B cell (primary cell): ENCODE data around the gene INSR. TPM values are rescaled to one million over a fixed set of nuclear protein-coding genes. Genes with fewer than 3 reads are reported as not detected.
A peak's percentile ranks its signal among the peaks of the same experiment; 100 is the strongest.

ENCODE experiments used
- ATAC-seq: fragments of 200-7000 bp; cut with Tn5 transposase; one replicate; pipeline ENCODE4 v1.10.0; 2021; ENCODE audit warnings: low read depth, mild to moderate bottlenecking, moderate number of reproducible peaks, moderate library complexity
- CTCF ChIA-PET: fragments of 350-600 bp; sonication (Branson Sonifier 250); formaldehyde crosslinking; loops from one replicate; lab custom pipeline; 2021; ENCODE audit warnings: antibody characterized with exemption, inconsistent platforms; lab: Charles Lee
- POLR2A ChIA-PET: fragments of 350-600 bp; sonication (Branson Sonifier 250); formaldehyde crosslinking; loops from one replicate; lab custom pipeline; 2021; ENCODE audit warnings: antibody characterized with exemption; lab: Charles Lee
- DNase-seq: peaks from one replicate; pipeline ENCODE4 v3.0.0; 2013
- H2AFZ ChIP-seq: 2 replicates; pipeline ENCODE4 v1.6.1; 2012; ENCODE audit warnings: mild to moderate bottlenecking, low read depth, low read length; ENCODE audit not compliant: insufficient read depth, poor library complexity, severe bottlenecking
- H3K27ac ChIP-seq, 2 donors: 1 replicate in 1 of 2; 2 replicates in 1 of 2; pipeline ENCODE4 v1.5.1; 2012 to 2013; ENCODE audit warnings: low read length in 2 of 2, mild to moderate bottlenecking in 2 of 2, moderate library complexity in 1 of 2
- H3K27me3 ChIP-seq, 4 experiments: fragments of 200-600 bp in 1 of 4; sonication (generic) in 1 of 4; replicated peaks in 1 of 4; 1 replicate in 2 of 4; 2 replicates in 2 of 4; pipeline versions ENCODE4 v1.6.1 to v1.7.0; 2013 to 2016; ENCODE audit warnings: low read length in 3 of 4, mild to moderate bottlenecking in 2 of 4, mixed read lengths in 1 of 4, moderate library complexity in 1 of 4; ENCODE audit not compliant: insufficient read depth in 4 of 4, control insufficient read depth in 3 of 4; ENCODE audit errors: control extremely low read depth in 1 of 4
- H3K36me3 ChIP-seq, 2 experiments: replicated peaks in 1 of 2; 1 replicate in 1 of 2; 2 replicates in 1 of 2; pipeline versions ENCODE4 v1.6.1 to v1.7.1; 2013; ENCODE audit warnings: low read length in 1 of 2; ENCODE audit not compliant: insufficient read depth in 2 of 2, control insufficient read depth in 1 of 2; ENCODE audit errors: control extremely low read depth in 1 of 2, extremely low read depth in 1 of 2
- H3K4me1 ChIP-seq, 2 donors: fragments of 200-600 bp in 1 of 2; sonication (generic) in 1 of 2; 1 replicate in 1 of 2; 2 replicates in 1 of 2; pipeline versions ENCODE4 v1.5.1 to v1.6.1; 2013 to 2017; ENCODE audit warnings: low read length in 2 of 2; ENCODE audit not compliant: control insufficient read depth in 2 of 2, insufficient read depth in 2 of 2
- H3K4me2 ChIP-seq: replicated peaks from 2 replicates; pipeline ENCODE3; 2012; ENCODE audit warnings: mild to moderate bottlenecking, low read depth, low read length; ENCODE audit not compliant: poor library complexity, severe bottlenecking
- H3K4me3 ChIP-seq, 5 experiments: fragments of 200-600 bp in 1 of 5; sonication (generic) in 1 of 5; 1 replicate in 3 of 5; 2 replicates in 2 of 5; pipeline versions ENCODE4 v1.5.1 to v1.7.0; 2011 to 2016; ENCODE audit warnings: low read length in 4 of 5, mild to moderate bottlenecking in 4 of 5, low read depth in 2 of 5, control low read depth in 1 of 5, moderate library complexity in 1 of 5; ENCODE audit not compliant: insufficient read depth in 1 of 5; ENCODE audit errors: control extremely low read depth in 1 of 5, extremely low read depth in 1 of 5
- H3K79me2 ChIP-seq: fragments of 200-600 bp; sonication (generic); one replicate; pipeline ENCODE4 v1.6.0; 2016; ENCODE audit warnings: low read length; ENCODE audit not compliant: control insufficient read depth, insufficient read depth
- H3K9ac ChIP-seq: fragments of 200-600 bp; sonication (generic); 2 replicates; pipeline ENCODE4 v1.6.1; 2017; ENCODE audit warnings: mild to moderate bottlenecking, low read length, moderate library complexity
- H3K9me3 ChIP-seq, 3 donors: one replicate each; pipeline versions ENCODE4 v1.6.1 to v1.7.1; 2013; ENCODE audit warnings: low read length in 2 of 3; ENCODE audit not compliant: control insufficient read depth in 2 of 3, insufficient read depth in 1 of 3; ENCODE audit errors: control extremely low read depth in 1 of 3
- H4K20me1 ChIP-seq: 2 replicates; pipeline ENCODE4 v1.6.0; 2012; ENCODE audit warnings: mild to moderate bottlenecking, low read length; ENCODE audit not compliant: insufficient read depth, control insufficient read depth, poor library complexity, severe bottlenecking
- H3K27ac Mint-ChIP-seq: one replicate; pipeline ENCODE4 v1.8.0; 2021; ENCODE audit warnings: mixed read lengths
- H3K27me3 Mint-ChIP-seq: one replicate; pipeline ENCODE4 v1.8.0; 2021; ENCODE audit warnings: mixed read lengths
- H3K4me1 Mint-ChIP-seq: one replicate; pipeline ENCODE4 v1.8.0; 2021; ENCODE audit warnings: mixed read lengths
- H3K4me3 Mint-ChIP-seq: one replicate; pipeline ENCODE4 v1.8.0; 2021; ENCODE audit warnings: mixed read lengths
- H3K9me3 Mint-ChIP-seq: one replicate; pipeline ENCODE4 v1.8.0; 2022; ENCODE audit warnings: mixed read lengths; ENCODE audit not compliant: insufficient read depth
- CTCF ChIP-seq: fragments of 200-600 bp; IDR thresholded peaks from one replicate; pipeline ENCODE4 v1.8.0; 2022; ENCODE audit warnings: antibody characterized with exemption, mild to moderate bottlenecking
- EZH2 ChIP-seq: IDR thresholded peaks from 2 replicates; pipeline ENCODE4 v1.6.1; 2012; ENCODE audit warnings: borderline replicate concordance, low read depth, mild to moderate bottlenecking, moderate library complexity, low read length; ENCODE audit not compliant: insufficient read depth, poor library complexity, severe bottlenecking
- WGBS: methylation state at CpG from one replicate; pipeline ENCODE4 v1.1.5; 2013; ENCODE audit warnings: missing lambda C conversion rate; ENCODE audit not compliant: insufficient coverage; 5-methylcytosine and 5-hydroxymethylcytosine counted together
- intact Hi-C: fragments of 100-400 bp; cut with micrococcal nuclease; formaldehyde crosslinking; loops from one replicate; pipeline ENCODE4 v1.10.0; 2022
- polyA plus RNA-seq: library from polyadenylated mRNA; depleted of rRNA; stranded (reverse); fragments of >200 nt; gene quantifications from 2 replicates; pipeline ENCODE4 v1.2.3, GENCODE V29; 2012
- total RNA-seq, 2 donors: library from RNA; stranded (reverse); fragments of 120-200 nt in 1 of 2; gene quantifications; 1 replicate in 1 of 2; 2 replicates in 1 of 2; pipeline versions ENCODE4 v1.2.3 to v1.2.4, GENCODE V29; 2013 to 2022

INSR gene
- total and polyA plus RNA-seq, 2 donors (not counting 1 experiment from before 2014, with no cell fraction given) = 1.4 to 6.3 TPM

GRCh38 chr19:7217861-7218260 is 76.4 kb downstream of the INSR start:
- intact Hi-C loops = no loop called here
- H2AFZ ChIP-seq = no peak overlapping the region
- ChIA-PET CTCF (no interaction called here), POLR2A (no interaction called here)
- H3K4me2 ChIP-seq = no peak overlapping the region
- H3K36me3 ChIP-seq = no peaks in the 10 kb centered on the region
- H3K9me3 Mint-ChIP-seq = no peaks in the 10 kb centered on the region
- no peak for ATAC-seq
- H3K4me1 ChIP-seq = peaks cover 7 to 11% of the 10 kb centered on the region in 2 donors
- DNase-seq = no peak
- no peak overlapping the region for H3K27ac Mint-ChIP-seq
- 93% methylated on average over 2 of the region's 6 CpGs for WGBS
- no peaks in the 10 kb centered on the region for H4K20me1 ChIP-seq
- no peak overlapping the region for H3K4me3 ChIP-seq
- H3K9ac ChIP-seq = no peak overlapping the region
- peaks cover 0 to 2% (median 0%) of the 10 kb centered on the region in 4 experiments for H3K27me3 ChIP-seq
- TF ChIP-seq CTCF = no peak
- TF ChIP-seq EZH2 = no peak
- H3K79me2 ChIP-seq = peaks cover 3% of the 10 kb centered on the region
- H3K27me3 Mint-ChIP-seq = peaks cover 3% of the 10 kb centered on the region
- H3K9me3 ChIP-seq = peaks cover 0 to 4% (median 0%) of the 10 kb centered on the region in 3 donors
- H3K4me3 Mint-ChIP-seq = no peak overlapping the region
- no peak overlapping the region for H3K27ac ChIP-seq
- peaks cover 12% of the 10 kb centered on the region for H3K4me1 Mint-ChIP-seq

GRCh38 chr19:7216373-7216902 is 77.8 kb downstream of the INSR start:
- H3K4me1 Mint-ChIP-seq = peaks cover 14% of the 10 kb centered on the region
- TF ChIP-seq EZH2 = no peak
- TF ChIP-seq CTCF = no peak
- H3K9ac ChIP-seq = no peak overlapping the region
- intact Hi-C loops = no loop called here
- no peak overlapping the region for H3K4me3 Mint-ChIP-seq
- CTCF ChIA-PET = no interaction called here
- H3K27me3 Mint-ChIP-seq = peaks cover 3% of the 10 kb centered on the region
- WGBS = 80% methylated on average over 13 of the region's 15 CpGs
- DNase-seq (no peak), ATAC-seq (peak; percentile 28)
- no peaks in the 10 kb centered on the region for H4K20me1 ChIP-seq
- peaks cover 0 to 4% (median 0%) of the 10 kb centered on the region in 3 donors for H3K9me3 ChIP-seq
- no peak overlapping the region for H3K27ac Mint-ChIP-seq
- H3K27ac ChIP-seq = no peak overlapping the region
- H3K79me2 ChIP-seq = no peaks in the 10 kb centered on the region
- no peak overlapping the region for H3K4me2 ChIP-seq
- POLR2A ChIA-PET = no interaction called here
- H3K4me3 ChIP-seq = no peak overlapping the region
- H3K9me3 Mint-ChIP-seq = no peaks in the 10 kb centered on the region
- no peaks in the 10 kb centered on the region for H3K36me3 ChIP-seq
- H3K27me3 ChIP-seq = peaks cover 0 to 2% (median 0%) of the 10 kb centered on the region in 4 experiments
- H3K4me1 ChIP-seq = peaks cover 7 to 15% of the 10 kb centered on the region in 2 donors
- H2AFZ ChIP-seq = no peak overlapping the region
